Spleen (tissue), 11 donors: ENCODE results near the gene AGAP2. TPM values are rescaled to one million over a fixed set of nuclear protein-coding genes. Genes with fewer than 3 reads are reported as not detected.

Experiments
- DNase-seq: peaks from one replicate; pipeline ENCODE4 v3.0.0-alpha.2; 2020
- H3K27ac ChIP-seq, 8 donors: fragments of 200-600 bp; sonication (generic) in 7 of 8; 1 replicate in 4 of 8; 2 replicates in 4 of 8; pipeline versions ENCODE4 v1.5.0 to v1.8.0; 2016 to 2021; ENCODE audit warnings: inconsistent platforms in 4 of 8, mild to moderate bottlenecking in 4 of 8, moderate library complexity in 1 of 8
- H3K27me3 ChIP-seq, 7 donors: fragments of 200-600 bp; sonication (generic) in 6 of 7; replicated peaks in 1 of 7; 1 replicate in 4 of 7; 2 replicates in 3 of 7; pipeline versions ENCODE4 v1.5.0 to v1.8.0; 2016 to 2021; ENCODE audit warnings: inconsistent platforms in 3 of 7, mild to moderate bottlenecking in 1 of 7
- H3K36me3 ChIP-seq, 6 donors: fragments of 200-600 bp; sonication (generic) in 5 of 6; 1 replicate in 4 of 6; 2 replicates in 2 of 6; pipeline versions ENCODE4 v1.5.0 to v1.8.0; 2016 to 2021; ENCODE audit warnings: inconsistent platforms in 2 of 6
- H3K4me1 ChIP-seq, 6 donors: fragments of 200-600 bp; sonication (generic) in 5 of 6; 1 replicate in 3 of 6; 2 replicates in 3 of 6; pipeline versions ENCODE4 v1.5.0 to v1.8.0; 2016 to 2021; ENCODE audit warnings: inconsistent platforms in 3 of 6
- H3K4me3 ChIP-seq, 8 donors: fragments of 200-600 bp; sonication (generic) in 7 of 8; 1 replicate in 4 of 8; 2 replicates in 4 of 8; pipeline versions ENCODE4 v1.5.0 to v1.8.0; 2016 to 2021; ENCODE audit warnings: inconsistent platforms in 4 of 8, mild to moderate bottlenecking in 4 of 8, moderate library complexity in 2 of 8
- H3K9me3 ChIP-seq, 8 donors: fragments of 200-600 bp; sonication (generic) in 7 of 8; 1 replicate in 4 of 8; 2 replicates in 4 of 8; pipeline versions ENCODE4 v1.5.0 to v1.8.0; 2016 to 2021; ENCODE audit warnings: inconsistent platforms in 4 of 8
- CTCF ChIP-seq, 11 experiments: fragments of 200-600 bp in 7 of 11; fragments of 450-650 bp in 4 of 11; sonication (generic) in 4 of 11; IDR thresholded peaks in 8 of 11; conservative IDR thresholded peaks in 3 of 11; 1 replicate in 7 of 11; 2 replicates in 4 of 11; pipeline versions ENCODE4 v1.4.0 to v1.8.0; 2016 to 2021; ENCODE audit warnings: antibody characterized with exemption in 11 of 11, inconsistent platforms in 4 of 11, mild to moderate bottlenecking in 1 of 11
- POLR2AphosphoS5 ChIP-seq, 3 donors: sonication (generic); formaldehyde crosslinking; IDR thresholded peaks; one replicate each; pipeline ENCODE4 v1.5.1; 2017; ENCODE audit warnings: antibody characterized with exemption in 3 of 3
- WGBS, 5 donors: extraction: QIAGEN DNeasy Blood & Tissue Kit in 3 of 5; methylation state at CpG; one replicate each; pipeline versions ENCODE4 v1.1.5 to v1.1.7; 2013 to 2018; 5-methylcytosine and 5-hydroxymethylcytosine counted together
- intact Hi-C: fragments of 100-400 bp; cut with DNase I; formaldehyde crosslinking; loops from one replicate; pipeline ENCODE4 v1.15.0; 2023; ENCODE audit warnings: low total_unique reads
- polyA plus RNA-seq, 3 donors: library from polyadenylated mRNA; stranded (reverse); fragments of 200-250 nt; gene quantifications; one replicate each; pipeline ENCODE4 v1.2.1, GENCODE V29; 2013
- total RNA-seq, 7 donors: library from RNA; depleted of rRNA in 3 of 7; stranded (reverse); fragments of >200 nt in 3 of 7; fragmentation: NEBNext Ultra II Directional in 4 of 7; extraction: Animal tissue kit (Norgen Biotek cat#: 25700) in 4 of 7; gene quantifications; one replicate each; pipeline versions ENCODE4 v1.1.0 to v1.2.1, GENCODE V29; 2016 to 2021
- donor health status: healthy with polysubstance abuse.
- donor health status: DM: no; HTN: no; CAD: no; lungs with moderate emphysema.
- donor health status: DM: no; HTN: no; CAD: no.
- donor health status: Bipolar disorder and iron deficiency.
- donor health status: healthy.
- donor health status: DM: no; HTN: no; CAD: no.
- donor health status: DM: yes; HTN: yes; CAD: no.

The AGAP2 gene
- total and polyA plus RNA-seq, 10 donors = 5.5 to 21.8 (median 19.2) TPM

- H3K27ac ChIP-seq = no peak overlapping the region
- H3K9me3 ChIP-seq = no peaks in the 10 kb centered on the region
- 92 to 97% (median 93%) methylated on average over 20 of the region's 20 CpGs for WGBS, 5 donors
- TF ChIP-seq CTCF (IDR thresholded peaks at IDR 0.05 in 8 of 11, conservative IDR thresholded peaks at IDR 0.05 in 3 of 11) = no peak
- TF ChIP-seq POLR2AphosphoS5 (IDR thresholded peaks at IDR 0.05) = peak in 1 of 3 donors; percentile 48
- no peaks in the 10 kb centered on the region for H3K27me3 ChIP-seq
- no peak overlapping the region for H3K4me3 ChIP-seq
- peaks cover 0 to 18% (median 1%) of the 10 kb centered on the region in 6 donors for H3K4me1 ChIP-seq
- intact Hi-C loops = no loop called here
- no peak for DNase-seq
- H3K36me3 ChIP-seq = peaks cover 3 to 73% (median 70%) of the 10 kb centered on the region in 6 donors
These were observed 18.6 kb downstream of the AGAP2 start for GRCh38 chr12:57719777-57720605.

- peaks cover 0 to 13% (median 0%) of the 10 kb centered on the region in 6 donors for H3K4me1 ChIP-seq
- no peak for TF ChIP-seq CTCF (IDR thresholded peaks at IDR 0.05 in 8 of 11, conservative IDR thresholded peaks at IDR 0.05 in 3 of 11)
- TF ChIP-seq POLR2AphosphoS5 (IDR thresholded peaks at IDR 0.05) = peak in 2 of 3 donors; percentile 4 to 13
- H3K4me3 ChIP-seq = no peak overlapping the region
- DNase-seq = no peak
- no peak overlapping the region for H3K27ac ChIP-seq
- no peaks in the 10 kb centered on the region for H3K27me3 ChIP-seq
- no peaks in the 10 kb centered on the region for H3K9me3 ChIP-seq
- intact Hi-C loops = no loop called here
- WGBS, 5 donors = 93 to 98% (median 96%) methylated on average over 15 of the region's 15 CpGs
- H3K36me3 ChIP-seq = peaks cover 3 to 84% (median 77%) of the 10 kb centered on the region in 6 donors
These were observed 19.7 kb downstream of the AGAP2 start for GRCh38 chr12:57718641-57719528.

GRCh38 chr12:57717846-57718640 is 20.5 kb downstream of the AGAP2 start:
- Histone ChIP-seq H3K4me3 (no peak overlapping the region), H3K9me3 (no peaks in the 10 kb centered on the region), H3K36me3 (peaks cover 3 to 92% (median 80%) of the 10 kb centered on the region in 6 donors), H3K4me1 (peaks cover 0 to 13% (median 0%) of the 10 kb centered on the region in 6 donors), H3K27ac (no peak overlapping the region), H3K27me3 (no peaks in the 10 kb centered on the region)
- intact Hi-C loops = no loop called here
- no peak for DNase-seq
- 94 to 98% (median 96%) methylated on average over 22 of the region's 22 CpGs for WGBS, 5 donors
- TF ChIP-seq CTCF (IDR thresholded peaks at IDR 0.05 in 8 of 11, conservative IDR thresholded peaks at IDR 0.05 in 3 of 11) (no peak), POLR2AphosphoS5 (IDR thresholded peaks at IDR 0.05) (peak in 2 of 3 donors; percentile 6 to 13)
